ENCODE measurements around the gene NOXA1.
"Not testable (repeated sequence)": the region's sequence is repeated elsewhere in the genome, so short reads cannot be mapped to it uniquely, and the experiment has no call there.

The NOXA1 gene

GRCh38 chr9:137465000-137465719, 42.0 kb downstream of the NOXA1 start:
- DNase-seq (ENCODE audit: low spot score), result no peak

DNA sequence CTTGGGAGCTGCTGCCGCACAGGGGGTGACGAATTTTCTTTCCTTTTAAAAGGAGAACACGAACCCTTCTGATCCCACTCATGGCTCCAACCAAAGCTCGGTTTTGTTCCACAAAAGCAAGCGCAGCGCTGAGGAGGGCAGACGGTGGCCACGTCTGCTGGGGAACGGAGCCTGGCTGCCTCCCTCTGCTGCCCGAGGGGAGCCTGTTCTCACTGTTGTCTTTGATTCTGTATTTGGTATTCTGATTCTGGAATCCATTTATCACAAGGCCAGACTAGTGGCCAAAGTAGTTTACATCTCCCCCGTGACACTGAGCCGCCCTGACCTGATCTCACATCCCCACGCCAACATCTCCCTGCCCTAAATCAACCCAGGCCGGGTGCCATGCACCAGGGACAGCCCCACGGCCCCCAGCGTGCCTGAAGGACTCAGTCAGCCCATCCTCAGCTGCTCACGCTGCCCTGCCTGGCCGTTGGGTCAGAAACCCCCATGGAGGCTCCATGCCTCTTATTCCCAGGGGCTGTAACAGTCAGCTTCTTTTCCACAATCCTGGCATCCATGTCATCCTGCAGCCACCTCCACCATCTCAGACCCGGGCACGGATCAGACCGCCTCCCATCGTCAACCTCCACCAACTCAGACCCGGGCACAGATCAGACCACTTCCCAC, 42.7 kb downstream of the NOXA1 start:
- no peak for DNase-seq (ENCODE audit: low spot score)

- DNase-seq (ENCODE audit: low spot score), result not testable (repeated sequence)
Measured at GRCh38 chr9:137466389-137467085, 43.3 kb downstream of the NOXA1 start.

- no peak for DNase-seq (ENCODE audit: low spot score)
Measured at GRCh38 chr9:137467161-137467581, 44.0 kb downstream of the NOXA1 start.

DNA sequence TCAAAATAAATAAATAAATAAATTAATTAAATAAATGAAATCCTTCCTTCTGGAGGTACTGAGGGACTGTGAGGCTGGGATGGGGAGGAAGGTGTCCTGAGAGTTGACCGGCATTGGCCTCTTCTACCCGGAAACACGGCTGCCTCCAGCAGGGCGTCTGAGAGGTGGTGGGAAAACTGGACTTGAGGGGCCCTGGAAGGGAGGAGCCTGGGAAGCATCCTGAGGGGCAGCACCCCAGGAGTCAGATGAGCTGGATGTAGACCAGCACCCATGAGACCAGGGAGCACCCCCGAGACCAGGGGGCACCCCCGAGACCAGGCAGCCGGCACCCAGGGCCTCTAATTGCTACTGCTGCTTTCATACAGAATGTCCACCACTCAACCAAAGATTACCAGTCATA, 44.7 kb downstream of the NOXA1 start:
- DNase-seq (ENCODE audit: low spot score), result no peak

GRCh38 chr9:137470785-137471184, 47.6 kb downstream of the NOXA1 start:
- no peak for DNase-seq (ENCODE audit: low spot score)

DNA sequence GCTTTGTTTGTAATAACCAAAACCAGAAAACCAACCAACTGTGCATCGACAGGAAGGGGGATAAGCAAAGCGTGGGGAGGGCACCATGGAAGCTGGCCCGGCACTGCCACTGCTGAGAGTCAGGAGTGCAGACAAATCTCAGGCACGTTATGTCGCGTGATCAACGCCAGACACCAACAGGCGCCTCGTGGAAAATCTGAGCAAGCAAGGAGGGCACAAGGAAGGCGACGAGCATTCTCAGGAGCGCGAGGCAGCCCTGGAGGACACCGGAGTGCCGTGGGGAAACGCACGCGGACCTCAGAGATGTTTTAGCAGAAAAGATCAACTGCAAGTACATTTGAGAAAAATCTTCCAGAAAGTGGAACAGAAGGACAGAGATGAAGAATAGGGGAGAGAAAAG, 51.1 kb downstream of the NOXA1 start:
- DNase-seq (ENCODE audit: low spot score), result no peak

DNA sequence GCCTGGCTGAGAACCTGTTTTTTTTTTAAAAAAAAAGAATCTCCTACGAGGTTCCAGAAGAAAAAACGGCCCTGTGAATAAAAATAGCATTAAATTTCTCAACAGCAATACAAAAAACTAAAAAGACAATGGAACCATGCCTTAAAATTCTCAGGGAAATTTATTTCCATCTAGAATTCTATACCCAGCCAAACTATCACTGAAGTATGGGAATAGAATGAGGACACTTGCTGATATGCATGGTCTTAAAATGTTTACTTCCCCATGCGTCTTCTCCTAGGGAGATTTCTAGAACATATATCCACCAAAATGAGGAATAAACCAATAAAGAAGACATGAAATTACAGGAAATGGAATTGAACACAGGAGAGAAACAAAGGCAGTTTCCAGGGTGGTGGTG, 52.5 kb downstream of the NOXA1 start:
- no peak for DNase-seq (ENCODE audit: low spot score)

GRCh38 chr9:137476856-137477255, 53.7 kb downstream of the NOXA1 start:
- DNase-seq (ENCODE audit: low spot score), result no peak

DNA sequence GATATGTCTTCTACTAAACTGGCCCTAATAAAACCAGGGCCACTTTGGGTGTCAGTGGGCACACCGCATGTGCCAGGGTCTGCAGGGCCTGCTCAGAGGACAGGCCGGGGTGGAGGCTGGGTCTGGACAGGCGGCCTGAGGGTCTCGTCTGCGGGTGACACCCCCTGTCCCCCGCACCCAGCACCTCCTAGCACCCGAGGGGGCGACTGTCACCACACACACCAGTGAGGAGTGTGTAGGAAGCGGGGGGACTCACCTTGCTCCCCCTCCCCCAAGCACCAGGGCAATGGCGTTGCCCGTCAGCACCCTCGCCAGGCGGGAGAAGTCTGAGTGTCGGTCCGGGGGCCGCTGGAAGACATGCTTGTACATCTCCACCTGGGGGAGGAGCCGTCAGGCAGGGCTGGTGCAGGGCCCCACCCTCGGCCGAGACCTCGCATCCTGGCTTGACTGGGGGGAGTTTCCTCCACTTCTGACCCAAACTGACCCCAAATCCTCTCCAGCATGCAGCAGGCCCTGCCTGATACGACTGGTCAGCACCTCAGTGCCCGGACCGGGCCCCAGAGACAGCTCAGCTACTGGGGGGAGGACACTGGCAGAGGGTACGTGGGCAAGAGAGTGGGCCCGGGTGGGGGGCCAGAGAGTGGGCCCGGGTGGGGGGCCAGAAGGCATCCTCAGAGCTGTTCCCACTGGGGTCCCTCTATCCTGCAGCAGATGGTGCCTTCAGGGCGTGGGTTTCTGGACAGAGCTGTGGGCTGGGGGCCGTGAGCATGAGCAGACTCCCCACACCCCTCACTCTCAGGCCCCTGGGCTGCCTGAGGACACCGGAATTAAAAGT, 54.8 kb downstream of the NOXA1 start:
- DNase-seq (ENCODE audit: low spot score), result no peak

DNA sequence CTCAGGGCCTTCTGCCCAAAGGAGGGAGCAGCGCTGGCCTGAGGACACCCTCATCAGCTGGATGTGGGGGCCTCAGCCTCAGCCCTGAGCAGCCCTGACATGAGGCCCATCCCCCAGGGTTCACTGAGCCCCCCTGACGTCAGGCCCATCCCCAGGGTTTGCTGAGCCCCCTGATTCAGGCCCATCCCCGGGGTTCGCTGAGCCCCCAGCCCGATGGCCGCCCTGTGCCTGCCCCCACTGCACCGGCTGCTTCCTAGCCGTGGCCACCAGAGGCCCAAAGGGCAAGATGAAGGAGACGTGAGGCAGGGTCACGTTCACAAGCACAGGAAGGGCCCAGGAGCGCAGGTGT, 55.4 kb downstream of the NOXA1 start:
- no peak for DNase-seq (ENCODE audit: low spot score)

GRCh38 chr9:137478962-137479861, 56.0 kb downstream of the NOXA1 start:
- no peak for DNase-seq (ENCODE audit: low spot score)

GRCh38 chr9:137479892-137480685, 56.9 kb downstream of the NOXA1 start:
- DNase-seq (ENCODE audit: low spot score), result no peak

DNA sequence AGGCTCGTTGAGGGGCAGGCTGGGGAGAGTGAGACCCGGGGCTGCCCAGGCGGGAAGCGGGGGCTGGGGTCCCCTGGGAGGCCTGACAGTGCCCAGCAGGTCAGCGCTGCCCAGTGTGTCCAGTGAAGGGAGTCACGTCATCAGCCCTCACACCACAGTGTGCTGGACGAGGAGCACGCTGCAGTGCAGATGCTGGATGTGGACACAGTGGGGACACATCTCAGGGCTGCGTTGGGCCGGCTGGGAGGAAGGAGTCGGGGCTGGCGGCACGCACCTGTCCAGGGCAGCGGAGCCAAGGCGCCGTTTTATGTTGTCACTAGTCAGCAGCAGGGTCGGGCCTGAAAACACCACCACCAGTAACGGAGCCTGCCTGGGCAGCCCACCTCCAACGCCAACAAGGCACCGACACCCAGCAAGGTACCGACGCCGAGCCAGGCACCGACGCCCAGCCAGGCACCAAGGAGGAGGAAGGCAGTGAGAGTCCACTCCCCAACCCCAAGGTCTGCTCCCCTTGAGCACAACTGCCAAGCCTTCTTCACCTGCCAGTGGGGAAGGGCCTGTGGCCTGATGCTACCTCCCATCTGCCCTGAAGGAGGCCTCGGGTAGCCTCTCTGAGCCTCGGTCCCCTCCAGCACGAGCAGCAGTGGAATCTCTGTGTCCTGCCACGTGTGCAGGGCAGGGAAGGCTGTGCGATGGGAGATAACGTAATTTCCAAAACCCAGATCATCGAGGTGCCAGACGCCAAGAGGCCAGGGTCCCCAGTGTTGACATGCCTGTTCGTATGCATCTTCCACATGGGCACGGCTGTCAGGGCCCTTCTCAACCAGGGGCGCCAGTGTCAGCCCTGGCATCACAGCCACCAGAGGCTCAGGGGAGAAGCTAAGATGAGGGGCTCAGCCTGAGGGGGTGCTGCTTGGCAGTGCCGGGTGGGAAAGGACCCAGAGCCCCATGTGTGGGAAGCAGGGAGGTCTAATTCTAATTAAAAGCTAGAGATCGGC, 57.8 kb downstream of the NOXA1 start:
- DNase-seq (ENCODE audit: low spot score), result no peak

DNA sequence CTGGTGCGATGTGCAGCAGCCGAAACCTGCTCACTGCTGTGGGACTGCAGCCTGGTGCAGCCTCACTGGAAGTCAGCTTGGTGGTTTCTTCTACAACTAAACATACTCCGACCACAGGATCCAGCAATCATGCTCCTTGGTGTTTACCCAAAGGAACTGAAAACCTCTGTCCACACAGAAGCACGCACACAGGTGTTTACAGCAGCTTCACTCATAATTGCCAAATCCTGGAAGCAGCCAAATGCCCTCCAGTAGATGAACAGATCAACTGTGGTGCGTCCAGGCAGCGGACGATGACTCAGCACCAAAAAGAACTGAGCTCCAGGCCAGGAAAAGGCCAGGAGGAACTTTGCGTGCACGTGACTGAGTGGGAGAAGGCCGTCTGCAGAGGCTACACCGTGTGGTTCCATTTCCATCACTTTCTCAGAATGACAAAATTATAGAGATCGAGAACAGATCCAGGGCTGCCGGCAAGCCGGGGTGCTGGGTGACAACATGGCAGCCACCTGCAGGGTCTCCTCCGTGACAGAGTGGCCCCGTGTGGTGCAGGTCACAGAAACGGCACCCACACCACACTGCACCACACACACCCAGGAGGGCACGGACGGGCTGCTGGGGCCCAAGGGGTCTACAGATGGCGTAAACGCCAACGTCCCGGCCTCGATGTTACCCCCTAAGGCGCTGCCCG, 59.0 kb downstream of the NOXA1 start:
- DNase-seq (ENCODE audit: low spot score), result no peak
